PC-3 (cell line): ENCODE measurements around the gene KLHL12. TPM values are rescaled to one million over a fixed set of nuclear protein-coding genes. Genes with fewer than 3 reads are reported as not detected.

Source experiments
- ATAC-seq: fragments of 200-7000 bp; cut with Tn5 transposase; 2 replicates; pipeline ENCODE4 v1.9.1; 2020; ENCODE audit warnings: mild to moderate bottlenecking, moderate library complexity
- BruUV-seq: library from RNA; stranded (reverse); fragments of 400-500 nt; replicated peaks from 2 replicates; lab custom pipeline; 2021; lab: Mats Ljungman, UMichigan
- CTCF ChIA-PET: fragments of 300-600 bp; sonication (Branson Sonifier 250); formaldehyde crosslinking; loops from one replicate; lab custom pipeline; 2022; ENCODE audit warnings: antibody characterized with exemption; lab: Charles Lee
- POLR2A ChIA-PET: fragments of 300-600 bp; sonication (Branson Sonifier 250); formaldehyde crosslinking; loops from one replicate; lab custom pipeline; 2022; ENCODE audit warnings: antibody characterized with exemption; ENCODE audit not compliant: unreplicated experiment; lab: Charles Lee
- DNase-seq: peaks from one replicate; pipeline ENCODE4 v3.0.0-alpha.2; 2015
- H2AFZ ChIP-seq: fragments of 300-600 bp; sonication (generic); 2 replicates; pipeline ENCODE4 v1.6.0; 2016; ENCODE audit warnings: antibody characterized with exemption, low read length
- H3F3A ChIP-seq: fragments of 300-600 bp; sonication (generic); one replicate; pipeline ENCODE4 v1.6.0; 2017; ENCODE audit warnings: antibody characterized with exemption, low read length, control low read depth, mild to moderate bottlenecking; ENCODE audit not compliant: unreplicated experiment
- H3K27ac ChIP-seq: fragments of 300-600 bp; sonication (generic); 2 replicates; pipeline ENCODE4 v1.5.1; 2016; ENCODE audit warnings: mild to moderate bottlenecking, low read length
- H3K27me3 ChIP-seq: fragments of 300-600 bp; sonication (generic); 2 replicates; pipeline ENCODE4 v1.6.1; 2016; ENCODE audit warnings: low read length, mixed read lengths
- H3K36me3 ChIP-seq: fragments of 300-600 bp; sonication (generic); 2 replicates; pipeline ENCODE4 v1.6.1; 2016; ENCODE audit warnings: low read depth, mixed run types, low read length, mixed read lengths
- H3K4me1 ChIP-seq: fragments of 300-600 bp; sonication (generic); 2 replicates; pipeline ENCODE4 v1.5.1; 2016; ENCODE audit warnings: low read length; ENCODE audit not compliant: insufficient read depth
- H3K4me2 ChIP-seq: fragments of 300-600 bp; sonication (generic); 2 replicates; pipeline ENCODE4 v1.6.0; 2016; ENCODE audit warnings: low read length
- H3K4me3 ChIP-seq: fragments of 300-600 bp; sonication (generic); 2 replicates; pipeline ENCODE4 v1.5.1; 2016; ENCODE audit warnings: mild to moderate bottlenecking, low read length, mixed read lengths
- H3K79me2 ChIP-seq: fragments of 300-600 bp; sonication (generic); 2 replicates; pipeline ENCODE4 v1.6.1; 2017; ENCODE audit warnings: low read length, mixed read lengths
- H3K9ac ChIP-seq: fragments of 300-600 bp; sonication (generic); 2 replicates; pipeline ENCODE4 v1.6.0; 2016; ENCODE audit warnings: mild to moderate bottlenecking, low read length
- H3K9me2 ChIP-seq: fragments of 300-600 bp; sonication (generic); replicated peaks from 2 replicates; pipeline ENCODE4 v1.6.1; 2016; ENCODE audit warnings: mixed run types, low read length, mixed read lengths
- H3K9me3 ChIP-seq: fragments of 300-600 bp; sonication (generic); 2 replicates; pipeline ENCODE4 v1.6.1; 2016; ENCODE audit warnings: low read length, mixed read lengths
- H4K20me1 ChIP-seq: fragments of 300-600 bp; sonication (generic); 2 replicates; pipeline ENCODE4 v1.6.1; 2016; ENCODE audit warnings: low read length, mixed read lengths
- CTCF ChIP-seq: fragments of 300-600 bp; sonication (generic); conservative IDR thresholded peaks from 2 replicates; pipeline ENCODE4 v1.5.1; 2017; ENCODE audit warnings: antibody characterized with exemption, low read depth, mild to moderate bottlenecking, low read length
- EZH2 ChIP-seq: fragments of 300-600 bp; sonication (generic); IDR thresholded peaks from one replicate; pipeline ENCODE4 v1.6.1; 2017; ENCODE audit warnings: antibody characterized with exemption, mild to moderate bottlenecking, low read length; ENCODE audit not compliant: unreplicated experiment
- EZH2phosphoT487 ChIP-seq: fragments of 300-600 bp; sonication (generic); IDR thresholded peaks from 2 replicates; pipeline ENCODE4 v1.6.1; 2018; ENCODE audit warnings: mild to moderate bottlenecking, antibody characterized with exemption, low read length, borderline replicate concordance
- intact Hi-C: fragments of 100-400 bp; cut with micrococcal nuclease; formaldehyde crosslinking; loops from 2 replicates; pipeline ENCODE4 v1.9.0; 2023
- total RNA-seq: library from RNA; depleted of rRNA; stranded (reverse); fragments of >200 nt; gene quantifications from 2 replicates; pipeline ENCODE4 v1.2.3, GENCODE V29; 2014

KLHL12 gene
- total RNA-seq, 1 experiment from 2014 or later, result 25.2 TPM

- BruUV-seq, result no TSS peak
- ATAC-seq (no peak), DNase-seq (no peak)
- Histone ChIP-seq H2AFZ (no peak overlapping the region), H3K27me3 (no peaks in the 10 kb centered on the region), H3K9me3 (no peaks in the 10 kb centered on the region), H4K20me1 (no peaks in the 10 kb centered on the region), H3F3A (peaks cover 1% of the 10 kb centered on the region), H3K36me3 (peaks cover 22% of the 10 kb centered on the region; the same call in 1 of the 2 replicates), H3K4me2 (0 out of 2 replicates have a peak overlapping the region, but pooled peaks have one; percentile 93), H3K4me3 (no peak overlapping the region), H3K79me2 (peaks cover 13% of the 10 kb centered on the region), H3K27ac (no peak overlapping the region), H3K9ac (no peak overlapping the region), H3K4me1 (peaks cover 21% of the 10 kb centered on the region), H3K9me2 (no peaks in the 10 kb centered on the region)
- no peak for TF ChIP-seq EZH2
- TF ChIP-seq EZH2phosphoT487, result no peak
- no peak for TF ChIP-seq CTCF
- intact Hi-C loops, result no loop called here
- ChIA-PET CTCF (no interaction called here), POLR2A (no interaction called here)
Observed at GRCh38 chr1:202964791-202965410, 37.9 kb upstream of the KLHL12 start.

- ChIA-PET POLR2A (no interaction called here), CTCF (no interaction called here)
- H3K9me3 ChIP-seq, result no peaks in the 10 kb centered on the region
- H3K4me2 ChIP-seq, result no peak overlapping the region
- 0 out of 2 replicates have a peak, but pooled peaks cover 11% of the 10 kb centered on the region for H4K20me1 ChIP-seq
- H3K27ac ChIP-seq, result no peak overlapping the region
- peaks cover 12% of the 10 kb centered on the region for H3F3A ChIP-seq
- no peak overlapping the region for H2AFZ ChIP-seq
- peaks cover 23% of the 10 kb centered on the region for H3K79me2 ChIP-seq
- ATAC-seq, result no peak
- intact Hi-C loops, result no loop called here
- H3K4me1 ChIP-seq, result peaks cover 38% of the 10 kb centered on the region
- DNase-seq, result no peak
- no TSS peak for BruUV-seq
- H3K4me3 ChIP-seq, result no peak overlapping the region
- peaks cover 22% of the 10 kb centered on the region; the same call in 1 of the 2 replicates for H3K36me3 ChIP-seq
- TF ChIP-seq EZH2phosphoT487 (no peak), EZH2 (no peak)
- H3K9ac ChIP-seq, result no peak overlapping the region
- no peaks in the 10 kb centered on the region for H3K27me3 ChIP-seq
- H3K9me2 ChIP-seq, result no peaks in the 10 kb centered on the region
Observed at GRCh38 chr1:202961220-202961880, 34.3 kb upstream of the KLHL12 start.

GRCh38 chr1:202959276-202959620 lies 32.2 kb upstream of the KLHL12 start:
- TF ChIP-seq EZH2phosphoT487 (no peak), CTCF (no peak), EZH2 (no peak)
- peak overlapping the region; percentile 38 for H3K27ac ChIP-seq
- H3K9ac ChIP-seq, result no peak overlapping the region
- peak overlapping the region; percentile 96; the same call in 1 of the 2 replicates for H3K4me3 ChIP-seq
- peak overlapping the region; percentile 91 for H3K4me2 ChIP-seq
- ChIA-PET CTCF (interaction anchor here (0.6 kb wide), 1 partner anchor 40 kb away, joined by 3 read pairs; no protein-coding TSS in a partner anchor), POLR2A (interaction anchor here (0.6 to 0.7 kb wide), 2 partner anchors 28 to 555 kb away, joined by 3 to 5 read pairs; no protein-coding TSS in a partner anchor)
- H2AFZ ChIP-seq, result no peak overlapping the region
- H3K9me3 ChIP-seq, result no peaks in the 10 kb centered on the region
- H3K9me2 ChIP-seq, result no peaks in the 10 kb centered on the region
- DNase-seq (peak; percentile 94), ATAC-seq (peak; percentile 66)
- H3K36me3 ChIP-seq, result peaks cover 19% of the 10 kb centered on the region; the same call in 1 of the 2 replicates
- no peaks in the 10 kb centered on the region for H3K27me3 ChIP-seq
- H4K20me1 ChIP-seq, result 0 out of 2 replicates have a peak, but pooled peaks cover 15% of the 10 kb centered on the region
- peaks cover 39% of the 10 kb centered on the region for H3K4me1 ChIP-seq
- intact Hi-C loops, result loop anchor here (1.0 kb wide), 1 partner anchor 10 kb away; no protein-coding TSS in a partner anchor
- H3K79me2 ChIP-seq, result peaks cover 38% of the 10 kb centered on the region
- no TSS peak for BruUV-seq
- H3F3A ChIP-seq, result peaks cover 12% of the 10 kb centered on the region
